Middle frontal gyrus (tissue), 1 donor: Measurements from ENCODE around the gene LEAP2.

Source experiments
- DNase-seq: peaks from one replicate; pipeline ENCODE4 v3.0.0-alpha.2; 2015; ENCODE audit warnings: low spot score; ENCODE audit errors: extremely low spot score

The LEAP2 gene

GRCh38 chr5:132873119-132873929 lies at the start of gene LEAP2:
Gene LEAP2, plus strand, starts transcription at chr5:132873668. Its CDS starts 27 bp downstream, at chr5:132873695.
- DNase-seq: no peak

- no peak for DNase-seq
Measured at GRCh38 chr5:132824426-132824825, 49.0 kb upstream of the LEAP2 start.

- no peak for DNase-seq
Measured at GRCh38 chr5:132825033-132825833, 48.2 kb upstream of the LEAP2 start.

GRCh38 chr5:132825834-132826391 lies 47.6 kb upstream of the LEAP2 start:
- DNase-seq: no peak

- no peak for DNase-seq
Measured at GRCh38 chr5:132826424-132827082, 46.9 kb upstream of the LEAP2 start.

GRCh38 chr5:132827943-132828673 lies 45.4 kb upstream of the LEAP2 start:
- DNase-seq: no peak

GRCh38 chr5:132828846-132829494 lies 44.5 kb upstream of the LEAP2 start:
- no peak for DNase-seq

GRCh38 chr5:132829742-132830435 lies 43.6 kb upstream of the LEAP2 start:
- no peak for DNase-seq

DNA sequence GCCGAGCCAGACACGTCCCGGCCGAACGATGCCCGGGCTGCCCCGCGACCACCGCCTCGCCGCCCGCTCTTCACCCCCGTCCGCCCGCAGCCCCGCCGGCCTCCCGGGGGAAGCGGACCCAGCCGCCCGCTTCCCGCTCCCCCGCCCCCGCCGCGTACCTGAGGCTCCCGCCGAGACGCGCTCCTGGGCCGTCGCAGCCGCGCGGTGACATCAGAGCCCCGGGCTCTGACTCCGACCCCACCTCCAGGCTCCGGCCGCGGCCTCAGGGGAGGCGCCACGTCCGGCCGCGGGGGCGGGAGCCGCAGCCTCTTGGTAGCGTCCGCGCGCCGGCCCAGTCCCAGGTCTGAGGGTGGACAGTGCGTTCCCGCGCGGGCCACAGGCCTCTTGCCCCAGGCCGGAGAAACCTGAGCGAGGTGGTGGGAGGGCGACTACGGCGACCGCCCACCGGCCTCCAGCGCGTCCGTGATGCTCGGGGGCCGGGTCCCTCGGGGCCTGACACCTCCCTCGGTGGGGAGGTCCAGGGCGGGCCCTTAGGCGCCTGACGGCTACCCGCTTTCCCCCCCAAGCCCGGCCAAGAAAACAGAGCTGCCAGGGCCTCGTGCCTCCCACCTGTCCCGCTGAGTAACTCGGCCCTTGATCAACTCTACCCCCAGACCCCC lies 42.9 kb upstream of the LEAP2 start, which contains the start of gene SHROOM1:
TSS of gene SHROOM1 (minus strand) at position 212 of the 659 bp plus-strand sequence. CDS start 4,507 bp downstream, outside the sequence.
- DNase-seq: no peak

DNA sequence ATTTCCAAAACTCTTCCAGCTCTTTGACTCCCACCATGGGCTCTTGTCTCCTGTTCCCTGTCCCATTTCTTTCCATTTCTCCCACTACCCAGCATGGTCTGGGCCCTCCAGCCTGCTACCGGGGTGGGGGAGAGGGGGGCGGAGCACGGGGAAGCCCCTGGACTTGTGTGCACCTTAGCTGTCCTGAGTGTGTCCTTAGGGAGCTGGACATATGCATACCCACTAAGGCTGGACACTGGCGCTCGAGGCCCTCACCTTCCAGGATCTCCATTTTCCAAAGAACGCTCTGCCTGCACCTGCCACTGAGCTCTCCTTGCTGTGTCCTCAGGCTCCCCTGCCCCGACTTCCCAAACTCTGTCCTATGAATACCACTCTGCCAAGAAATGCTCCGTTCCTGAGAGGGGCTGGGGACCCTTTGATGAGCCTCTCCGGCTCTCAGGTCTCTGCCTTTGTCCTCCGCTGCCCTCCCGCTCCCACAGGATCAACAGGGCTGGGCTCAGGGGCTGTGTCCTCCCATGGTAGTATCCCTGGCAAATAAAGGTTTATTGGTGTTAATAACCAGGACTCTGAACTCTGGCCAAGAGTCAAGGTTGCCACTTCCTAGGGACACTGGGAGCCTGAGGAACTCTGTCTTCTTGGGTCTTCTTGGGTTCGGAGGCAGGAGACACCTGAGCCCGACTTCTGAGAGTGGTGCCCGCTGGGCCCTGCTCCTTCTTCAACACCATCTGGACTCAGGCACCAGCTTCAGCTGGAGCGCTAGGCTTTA lies 42.2 kb upstream of the LEAP2 start:
- no peak for DNase-seq

GRCh38 chr5:132832612-132833011 lies 40.9 kb upstream of the LEAP2 start:
- no peak for DNase-seq

DNA sequence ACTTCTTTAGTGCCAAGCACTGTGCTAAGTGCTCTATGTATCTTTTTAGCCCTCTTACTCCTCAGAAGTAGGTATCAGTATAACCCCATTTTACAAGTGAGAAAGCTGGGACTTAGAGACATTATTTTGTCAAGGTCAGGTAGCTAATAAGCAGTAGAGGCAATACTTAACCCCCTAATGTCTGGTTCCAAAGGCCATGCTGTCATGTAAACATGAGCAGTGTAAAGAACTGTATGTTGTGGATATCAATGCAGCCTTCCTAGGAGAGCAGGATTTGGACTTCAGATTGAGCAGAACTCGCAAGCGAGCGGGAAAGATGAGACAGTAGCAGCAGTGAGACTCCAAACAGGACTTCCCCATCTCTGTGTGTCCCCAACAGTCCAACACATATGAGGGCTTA lies 39.4 kb upstream of the LEAP2 start:
- DNase-seq: no peak

DNA sequence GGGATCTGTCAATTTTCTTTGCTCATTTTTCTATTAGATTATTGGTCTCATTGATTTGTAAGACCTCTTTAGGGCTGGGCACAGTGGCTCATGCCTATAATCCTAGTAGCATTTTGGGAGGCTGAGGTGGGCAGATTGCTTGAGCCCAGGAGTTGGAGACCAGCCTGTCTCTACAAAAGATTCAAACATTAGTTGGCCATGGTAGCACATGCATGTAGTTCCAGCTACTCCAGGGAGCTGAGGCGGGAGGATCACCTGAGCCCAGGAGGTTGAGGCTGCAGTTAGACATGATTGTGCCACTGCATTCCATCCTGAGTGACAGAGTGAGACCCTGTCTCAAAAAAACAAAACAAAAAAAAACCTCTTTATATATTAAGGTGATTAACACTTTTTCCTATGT lies 36.6 kb upstream of the LEAP2 start:
- no peak for DNase-seq

DNA sequence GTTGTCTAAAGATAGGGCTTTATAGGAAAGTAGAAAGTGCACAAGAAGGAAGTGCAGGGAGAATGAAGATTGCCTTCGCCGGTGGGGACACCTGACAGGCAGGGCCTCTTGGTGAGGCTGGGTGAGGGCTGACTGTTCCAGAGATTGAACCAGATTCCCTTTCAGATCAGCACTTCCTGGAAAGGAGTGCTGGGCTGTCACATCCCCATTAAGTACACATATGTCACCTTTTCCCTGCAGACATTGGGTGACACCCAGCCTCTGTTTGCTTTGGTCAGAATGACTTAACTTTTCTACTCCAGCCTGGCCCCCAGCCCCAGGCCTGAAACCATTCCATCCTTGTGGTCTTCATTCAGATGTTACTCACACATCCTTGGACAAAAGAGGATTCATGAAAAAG lies 35.6 kb upstream of the LEAP2 start:
- DNase-seq: no peak

- no peak for DNase-seq
Measured at GRCh38 chr5:132838516-132839282, 34.8 kb upstream of the LEAP2 start.

DNA sequence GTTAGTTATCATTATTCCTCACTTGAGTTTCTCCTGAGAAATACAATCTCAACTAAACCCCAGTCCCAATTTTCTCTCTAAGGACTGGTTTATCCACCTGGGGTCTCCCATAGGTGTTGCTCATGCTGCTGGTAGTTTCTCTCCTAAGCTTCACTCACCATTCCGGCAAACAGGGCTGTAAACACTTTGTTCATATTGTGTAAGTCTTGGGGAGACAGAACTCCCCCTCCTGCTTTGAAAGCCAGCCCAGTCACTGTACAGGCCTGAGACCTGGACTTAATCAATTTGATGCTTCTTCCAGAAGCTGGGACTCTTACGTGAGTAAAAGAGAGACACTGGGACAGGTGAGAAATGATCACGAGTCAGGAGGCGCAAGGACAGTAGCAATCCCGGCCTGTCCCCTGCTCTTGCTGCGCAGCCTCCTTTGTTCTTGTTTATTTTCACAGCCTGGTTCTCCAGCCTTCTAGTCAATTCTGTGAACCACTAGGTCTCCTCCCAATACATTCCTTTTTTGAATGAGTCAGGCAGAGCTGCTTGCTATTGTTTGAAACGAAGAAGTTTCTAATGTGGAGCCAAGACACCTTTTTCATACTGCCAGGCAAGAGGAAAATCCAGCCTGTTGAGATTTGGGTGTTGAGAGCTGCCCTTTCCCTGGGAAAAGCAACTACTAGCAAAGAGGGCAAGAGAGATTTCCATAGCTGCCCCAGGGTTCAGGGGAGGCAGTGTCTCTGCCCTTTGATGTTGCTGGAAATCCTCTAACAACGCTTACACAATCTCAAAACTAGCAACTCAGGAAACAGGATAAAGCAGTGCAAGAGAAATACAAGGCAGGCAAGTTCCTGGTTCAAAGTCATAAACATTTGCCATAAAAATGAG lies 33.8 kb upstream of the LEAP2 start:
- no peak for DNase-seq

DNA sequence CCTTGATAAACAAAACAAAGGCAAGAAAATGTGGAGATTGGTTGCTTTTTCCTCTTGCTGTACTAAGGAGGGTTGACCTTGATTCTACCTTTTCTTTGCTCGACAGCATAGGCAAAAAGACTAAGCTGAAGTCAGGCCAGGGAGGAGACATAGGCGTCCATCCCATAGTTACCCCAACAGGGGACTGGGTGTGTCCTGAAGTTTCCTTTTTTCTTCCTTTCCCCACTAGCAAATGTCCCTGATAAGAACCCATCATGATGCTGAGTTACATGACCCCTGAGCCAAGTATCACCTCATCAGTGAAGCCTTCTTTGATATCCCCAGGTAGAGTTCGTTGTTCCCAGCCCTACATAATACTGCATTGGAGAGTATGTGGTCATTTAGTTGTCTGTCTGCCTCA lies 33.2 kb upstream of the LEAP2 start:
- DNase-seq: no peak
